ENCODE results near the gene HNRNPLL.

DNA sequence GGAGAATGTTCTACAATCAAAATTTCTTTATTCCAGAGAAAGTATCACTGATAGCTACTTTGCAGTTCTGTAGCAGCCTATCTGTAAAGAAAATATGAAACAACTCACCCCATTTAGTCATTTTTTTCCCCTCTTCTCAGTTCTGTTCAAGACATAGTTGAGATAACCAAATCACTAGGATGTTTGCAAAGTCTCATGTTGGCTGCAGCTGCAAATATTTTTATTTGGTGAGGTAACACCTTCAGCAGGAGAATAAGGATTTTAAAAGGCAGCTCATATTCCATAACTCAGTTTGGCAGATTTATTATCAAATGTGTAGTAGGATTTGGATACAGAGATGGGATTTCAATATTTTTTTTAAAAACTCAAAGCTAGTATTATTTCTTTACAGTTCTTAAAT is 41.0 kb downstream of the HNRNPLL start:
- TF ChIP-seq, protein P1, sequence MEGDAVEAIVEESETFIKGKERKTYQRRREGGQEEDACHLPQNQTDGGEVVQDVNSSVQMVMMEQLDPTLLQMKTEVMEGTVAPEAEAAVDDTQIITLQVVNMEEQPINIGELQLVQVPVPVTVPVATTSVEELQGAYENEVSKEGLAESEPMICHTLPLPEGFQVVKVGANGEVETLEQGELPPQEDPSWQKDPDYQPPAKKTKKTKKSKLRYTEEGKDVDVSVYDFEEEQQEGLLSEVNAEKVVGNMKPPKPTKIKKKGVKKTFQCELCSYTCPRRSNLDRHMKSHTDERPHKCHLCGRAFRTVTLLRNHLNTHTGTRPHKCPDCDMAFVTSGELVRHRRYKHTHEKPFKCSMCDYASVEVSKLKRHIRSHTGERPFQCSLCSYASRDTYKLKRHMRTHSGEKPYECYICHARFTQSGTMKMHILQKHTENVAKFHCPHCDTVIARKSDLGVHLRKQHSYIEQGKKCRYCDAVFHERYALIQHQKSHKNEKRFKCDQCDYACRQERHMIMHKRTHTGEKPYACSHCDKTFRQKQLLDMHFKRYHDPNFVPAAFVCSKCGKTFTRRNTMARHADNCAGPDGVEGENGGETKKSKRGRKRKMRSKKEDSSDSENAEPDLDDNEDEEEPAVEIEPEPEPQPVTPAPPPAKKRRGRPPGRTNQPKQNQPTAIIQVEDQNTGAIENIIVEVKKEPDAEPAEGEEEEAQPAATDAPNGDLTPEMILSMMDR (IDR thresholded peaks at IDR 0.05; ENCODE audit: low read depth, low read length), result no peak
- TF ChIP-seq POLR2A (IDR thresholded peaks at IDR 0.05; ENCODE audit: extremely low read depth, insufficient read length) (no peak), MAX (IDR thresholded peaks at IDR 0.05; ENCODE audit: low read depth, low read length) (no peak)

All from NB4 (cell line).